HepG2 (cell line): ENCODE results near the gene MAPK14.

Source experiments
- ARID2 ChIP-seq: sonication (generic); formaldehyde crosslinking; IDR thresholded peaks from 2 replicates; pipeline ENCODE4 v1.8.1; 2022; ENCODE audit warnings: mild to moderate bottlenecking, missing genetic modification reagents, borderline replicate concordance
- CTCF ChIP-seq: sonication (generic); formaldehyde crosslinking; IDR thresholded peaks from 2 replicates; pipeline ENCODE4 v1.5.0; 2020; ENCODE audit warnings: mild to moderate bottlenecking, missing genetic modification reagents, moderate library complexity
- KDM6A ChIP-seq: IDR thresholded peaks from 2 replicates; pipeline ENCODE4 v1.6.1; 2016; ENCODE audit warnings: low read depth
- KLF13 ChIP-seq: sonication (generic); formaldehyde crosslinking; IDR thresholded peaks from 2 replicates; pipeline ENCODE4 v1.4.0; 2020; ENCODE audit warnings: mild to moderate bottlenecking, missing genetic modification reagents
- PCBP2 ChIP-seq: fragments of 200-400 bp; formaldehyde crosslinking; optimal IDR thresholded peaks from 2 replicates; pipeline ENCODE3; 2018; ENCODE audit warnings: low read length, low read depth; ENCODE audit not compliant: poor library complexity, severe bottlenecking
- PITX1 ChIP-seq: sonication (generic); formaldehyde crosslinking; IDR thresholded peaks from 2 replicates; pipeline ENCODE4 v1.5.1; 2020; ENCODE audit warnings: mild to moderate bottlenecking, missing genetic modification reagents
- RFX5 ChIP-seq: IDR thresholded peaks from 2 replicates; pipeline ENCODE4 v1.6.1; 2011; ENCODE audit warnings: low read depth, low read length, improper control_type of control experiment
- SETDB1 ChIP-seq: sonication (generic); formaldehyde crosslinking; IDR thresholded peaks from 2 replicates; pipeline ENCODE4 v1.5.1; 2020; ENCODE audit warnings: missing genetic modification reagents, mild to moderate bottlenecking, borderline replicate concordance
- SP4 ChIP-seq: sonication (generic); formaldehyde crosslinking; IDR thresholded peaks from 2 replicates; pipeline ENCODE4 v1.8.1; 2023; ENCODE audit warnings: mild to moderate bottlenecking, missing genetic modification reagents
- TAF1 ChIP-seq: sonication (generic); formaldehyde crosslinking; IDR thresholded peaks from 2 replicates; pipeline ENCODE4 v1.4.0; 2020; ENCODE audit warnings: missing genetic modification reagents
- ZBTB10 ChIP-seq: sonication (generic); formaldehyde crosslinking; IDR thresholded peaks from 2 replicates; pipeline ENCODE4 v1.4.0; 2020; ENCODE audit warnings: missing genetic modification reagents, borderline replicate concordance
- ZNF776 ChIP-seq: sonication (generic); formaldehyde crosslinking; IDR thresholded peaks from 2 replicates; pipeline ENCODE4 v1.4.0; 2020; ENCODE audit warnings: mild to moderate bottlenecking, missing genetic modification reagents
- ZNF878 ChIP-seq: sonication (generic); formaldehyde crosslinking; IDR thresholded peaks from 2 replicates; pipeline ENCODE4 v1.8.1; 2023; ENCODE audit warnings: mild to moderate bottlenecking, missing genetic modification reagents, moderate library complexity
- TF ChIP-seq, protein P1 (sequence below): sonication (generic); formaldehyde crosslinking; IDR thresholded peaks from 2 replicates; pipeline ENCODE4 v1.5.0; 2020; ENCODE audit warnings: missing genetic modification reagents

GRCh38 chr6:36089048-36089447 lies 61.4 kb downstream of the MAPK14 start:
- TF ChIP-seq CTCF (CRISPR knock-in tag) (no peak), PITX1 (CRISPR knock-in tag) (no peak), SETDB1 (CRISPR knock-in tag) (no peak), PCBP2 (no peak), KDM6A (CRISPR knock-in tag) (no peak), ARID2 (CRISPR knock-in tag) (no peak), RFX5 (no peak), TAF1 (CRISPR knock-in tag) (no peak), SP4 (CRISPR knock-in tag) (no peak), ZNF878 (CRISPR knock-in tag) (no peak), ZNF776 (CRISPR knock-in tag) (no peak), KLF13 (CRISPR knock-in tag) (no peak), ZBTB10 (CRISPR knock-in tag) (no peak)
- TF ChIP-seq, protein P1, sequence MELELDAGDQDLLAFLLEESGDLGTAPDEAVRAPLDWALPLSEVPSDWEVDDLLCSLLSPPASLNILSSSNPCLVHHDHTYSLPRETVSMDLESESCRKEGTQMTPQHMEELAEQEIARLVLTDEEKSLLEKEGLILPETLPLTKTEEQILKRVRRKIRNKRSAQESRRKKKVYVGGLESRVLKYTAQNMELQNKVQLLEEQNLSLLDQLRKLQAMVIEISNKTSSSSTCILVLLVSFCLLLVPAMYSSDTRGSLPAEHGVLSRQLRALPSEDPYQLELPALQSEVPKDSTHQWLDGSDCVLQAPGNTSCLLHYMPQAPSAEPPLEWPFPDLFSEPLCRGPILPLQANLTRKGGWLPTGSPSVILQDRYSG (CRISPR knock-in tag), result no peak
